IMR-90 (cell line): ENCODE data around the gene SPC25.

Source experiments
- BHLHE40 ChIP-seq: fragments of 150-350 bp; IDR thresholded peaks from 2 replicates; pipeline ENCODE4 v1.6.1; 2016; ENCODE audit warnings: mild to moderate bottlenecking, low read depth, low read length
- CEBPB ChIP-seq: IDR thresholded peaks from 2 replicates; pipeline ENCODE4 v1.6.1; 2012; ENCODE audit warnings: low read depth, low read length, improper control_type of control experiment
- CTCF ChIP-seq: conservative IDR thresholded peaks from 2 replicates; pipeline ENCODE4 v1.5.1; 2012; ENCODE audit warnings: mild to moderate bottlenecking, low read depth, low read length, improper control_type of control experiment
- FOS ChIP-seq: fragments of 150-350 bp; IDR thresholded peaks from 2 replicates; pipeline ENCODE4 v1.6.1; 2016; ENCODE audit warnings: low read depth, low read length
- MAZ ChIP-seq: IDR thresholded peaks from 2 replicates; pipeline ENCODE4 v1.6.1; 2012; ENCODE audit warnings: low read depth, mild to moderate bottlenecking, low read length, improper control_type of control experiment, moderate library complexity, borderline replicate concordance
- MXI1 ChIP-seq: IDR thresholded peaks from 2 replicates; pipeline ENCODE4 v1.6.1; 2012; ENCODE audit warnings: low read depth, mild to moderate bottlenecking, low read length, moderate library complexity, borderline replicate concordance
- NFE2L2 ChIP-seq: fragments of 150-350 bp; IDR thresholded peaks from 2 replicates; pipeline ENCODE4 v1.6.1; 2016; ENCODE audit warnings: low read depth, mild to moderate bottlenecking, low read length
- POLR2A ChIP-seq: IDR thresholded peaks from 2 replicates; pipeline ENCODE4 v1.6.1; 2012; ENCODE audit warnings: mild to moderate bottlenecking, low read depth, low read length
- RFX5 ChIP-seq: IDR thresholded peaks from 2 replicates; pipeline ENCODE4 v1.8.0; 2012; ENCODE audit warnings: low read depth, mild to moderate bottlenecking, low read length, moderate library complexity
- TF ChIP-seq, protein P1 (sequence below): fragments of 150-350 bp; IDR thresholded peaks from 2 replicates; pipeline ENCODE4 v1.6.1; 2017; ENCODE audit warnings: mild to moderate bottlenecking, antibody characterized with exemption, low read length, low read depth

GRCh38 chr2:168835969-168836368, 54.3 kb downstream of the SPC25 start:
- TF ChIP-seq CTCF (no peak), RFX5 (no peak), MAZ (no peak), CEBPB (no peak), BHLHE40 (no peak), NFE2L2 (no peak), FOS (no peak), POLR2A (no peak), MXI1 (no peak)
- TF ChIP-seq, protein P1, sequence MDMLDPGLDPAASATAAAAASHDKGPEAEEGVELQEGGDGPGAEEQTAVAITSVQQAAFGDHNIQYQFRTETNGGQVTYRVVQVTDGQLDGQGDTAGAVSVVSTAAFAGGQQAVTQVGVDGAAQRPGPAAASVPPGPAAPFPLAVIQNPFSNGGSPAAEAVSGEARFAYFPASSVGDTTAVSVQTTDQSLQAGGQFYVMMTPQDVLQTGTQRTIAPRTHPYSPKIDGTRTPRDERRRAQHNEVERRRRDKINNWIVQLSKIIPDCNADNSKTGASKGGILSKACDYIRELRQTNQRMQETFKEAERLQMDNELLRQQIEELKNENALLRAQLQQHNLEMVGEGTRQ, result no peak
